ENCODE measurements around the gene ATE1.
"Not testable (repeated sequence)": the region's sequence is repeated elsewhere in the genome, so short reads cannot be mapped to it uniquely, and the experiment has no call there.

Gene ATE1

GRCh38 chr10:121796342-121796741 lies 131.5 kb downstream of the ATE1 start:
- in situ Hi-C loops (cut with HindIII; ENCODE audit: low sequenced_read_pairs): no loop called here

GRCh38 chr10:121792198-121792597 lies 135.6 kb downstream of the ATE1 start:
- in situ Hi-C loops (cut with HindIII; ENCODE audit: low sequenced_read_pairs): no loop called here

- in situ Hi-C loops (cut with HindIII; ENCODE audit: low sequenced_read_pairs): no loop called here
Measured at GRCh38 chr10:121791761-121792160, 136.1 kb downstream of the ATE1 start.

GRCh38 chr10:121788717-121789116 lies 139.1 kb downstream of the ATE1 start:
- in situ Hi-C loops (cut with HindIII; ENCODE audit: low sequenced_read_pairs): no loop called here

GRCh38 chr10:121788115-121788514 lies 139.7 kb downstream of the ATE1 start:
- in situ Hi-C loops (cut with HindIII; ENCODE audit: low sequenced_read_pairs): no loop called here

GRCh38 chr10:121787169-121787568 lies 140.7 kb downstream of the ATE1 start:
- in situ Hi-C loops (cut with HindIII; ENCODE audit: low sequenced_read_pairs): no loop called here

- in situ Hi-C loops (cut with HindIII; ENCODE audit: low sequenced_read_pairs): no loop called here
Measured at GRCh38 chr10:121783782-121784372, 144.0 kb downstream of the ATE1 start.

- in situ Hi-C loops (cut with HindIII; ENCODE audit: low sequenced_read_pairs): no loop called here
Measured at GRCh38 chr10:121781101-121781500, 146.7 kb downstream of the ATE1 start.

GRCh38 chr10:121774813-121775212 lies 153.0 kb downstream of the ATE1 start:
- in situ Hi-C loops (cut with HindIII; ENCODE audit: low sequenced_read_pairs): no loop called here

GRCh38 chr10:121774404-121774803 lies 153.4 kb downstream of the ATE1 start:
- in situ Hi-C loops (cut with HindIII; ENCODE audit: low sequenced_read_pairs): no loop called here

GRCh38 chr10:121772884-121773283 lies 154.9 kb downstream of the ATE1 start:
- in situ Hi-C loops (cut with HindIII; ENCODE audit: low sequenced_read_pairs): no loop called here

- in situ Hi-C loops (cut with HindIII; ENCODE audit: low sequenced_read_pairs): no loop called here
Measured at GRCh38 chr10:121772406-121772805, 155.4 kb downstream of the ATE1 start.

GRCh38 chr10:121771966-121772365 lies 155.9 kb downstream of the ATE1 start:
- in situ Hi-C loops (cut with HindIII; ENCODE audit: low sequenced_read_pairs): no loop called here

GRCh38 chr10:121766426-121766825 lies 161.4 kb downstream of the ATE1 start:
- in situ Hi-C loops (cut with HindIII; ENCODE audit: low sequenced_read_pairs): no loop called here

- in situ Hi-C loops (cut with HindIII; ENCODE audit: low sequenced_read_pairs): no loop called here
Measured at GRCh38 chr10:121765204-121765603, 162.6 kb downstream of the ATE1 start.

- in situ Hi-C loops (cut with HindIII; ENCODE audit: low sequenced_read_pairs): no loop called here
Measured at GRCh38 chr10:121764233-121764942, 163.4 kb downstream of the ATE1 start.

- in situ Hi-C loops (cut with HindIII; ENCODE audit: low sequenced_read_pairs): not testable (repeated sequence)
Measured at GRCh38 chr10:121757241-121757640, 170.6 kb downstream of the ATE1 start.

GRCh38 chr10:121755496-121755895 lies 172.3 kb downstream of the ATE1 start:
- in situ Hi-C loops (cut with HindIII; ENCODE audit: low sequenced_read_pairs): not testable (repeated sequence)

- in situ Hi-C loops (cut with HindIII; ENCODE audit: low sequenced_read_pairs): no loop called here
Measured at GRCh38 chr10:121754666-121755065, 173.2 kb downstream of the ATE1 start.

GRCh38 chr10:121753726-121754476 lies 173.9 kb downstream of the ATE1 start:
- in situ Hi-C loops (cut with HindIII; ENCODE audit: low sequenced_read_pairs): no loop called here

- in situ Hi-C loops (cut with HindIII; ENCODE audit: low sequenced_read_pairs): no loop called here
Measured at GRCh38 chr10:121751191-121751760, 176.6 kb downstream of the ATE1 start.
